Measurements from ENCODE around the gene SERPINB12. TPM values are rescaled to one million over a fixed set of nuclear protein-coding genes. Genes with fewer than 3 reads are reported as not detected.

SERPINB12 gene
- total RNA-seq, 1 experiment from 2014 or later, result not detected

- H3K4me1 ChIP-seq (ENCODE audit: control insufficient read depth, insufficient read depth, low read length), result no peaks in the 10 kb centered on the region
- no peaks in the 10 kb centered on the region for H3K27me3 ChIP-seq (ENCODE audit: control insufficient read depth, insufficient read depth, low read length)
- ChIA-PET POLR2A (no interaction called here), CTCF (no interaction called here)
- no peaks in the 10 kb centered on the region for H3K36me3 ChIP-seq (ENCODE audit: control insufficient read depth, insufficient read depth, low read length)
- no peaks in the 10 kb centered on the region for H3K9me3 ChIP-seq (ENCODE audit: control insufficient read depth, insufficient read depth, low read depth, low read length)
- TF ChIP-seq POLR2AphosphoS5 (IDR thresholded peaks at IDR 0.05; ENCODE audit: low read depth, low read length) (no peak), TCF7L2 (IDR thresholded peaks at IDR 0.05; ENCODE audit: low read depth, low read length) (no peak), SIN3A (IDR thresholded peaks at IDR 0.05; ENCODE audit: borderline replicate concordance, insufficient read depth, low read depth, low read length) (no peak), REST (IDR thresholded peaks at IDR 0.05; ENCODE audit: insufficient read depth in 1 of 2, low read depth in 2 of 2, low read length in 1 of 2) (no peak), CTCF (IDR thresholded peaks at IDR 0.05) (no peak)
- no peak for DNase-seq (ENCODE audit: low read depth, low spot score)
- intact Hi-C loops (cut with micrococcal nuclease; ENCODE audit: unreplicated experiment), result no loop called here
- in situ Hi-C loops (cut with HindIII; ENCODE audit: low pct_unique_long_range_greater_than_20kb, low sequenced_read_pairs), result no loop called here
- no peak for ATAC-seq
- BruUV-seq (replicated peaks), result no TSS peak
- no peak overlapping the region for H3K4me3 ChIP-seq (ENCODE audit: low read depth in 2 of 2, low read length in 2 of 2)
- H3K27ac ChIP-seq (ENCODE audit: low read length), result no peak overlapping the region
Observed at GRCh38 chr18:63585988-63586387, 43.8 kb downstream of the SERPINB12 start.

- ChIA-PET POLR2A (no interaction called here), CTCF (no interaction called here)
- H3K9me3 ChIP-seq (ENCODE audit: control insufficient read depth, insufficient read depth, low read depth, low read length), result no peaks in the 10 kb centered on the region
- H3K27ac ChIP-seq (ENCODE audit: low read length), result no peak overlapping the region
- H3K4me3 ChIP-seq (ENCODE audit: low read depth in 2 of 2, low read length in 2 of 2), result no peak overlapping the region
- no TSS peak for BruUV-seq (replicated peaks)
- no peaks in the 10 kb centered on the region for H3K36me3 ChIP-seq (ENCODE audit: control insufficient read depth, insufficient read depth, low read length)
- TF ChIP-seq REST (IDR thresholded peaks at IDR 0.05; ENCODE audit: insufficient read depth in 1 of 2, low read depth in 2 of 2, low read length in 1 of 2) (no peak), CTCF (IDR thresholded peaks at IDR 0.05) (no peak), SIN3A (IDR thresholded peaks at IDR 0.05; ENCODE audit: borderline replicate concordance, insufficient read depth, low read depth, low read length) (no peak), TCF7L2 (IDR thresholded peaks at IDR 0.05; ENCODE audit: low read depth, low read length) (no peak), POLR2AphosphoS5 (IDR thresholded peaks at IDR 0.05; ENCODE audit: low read depth, low read length) (no peak)
- intact Hi-C loops (cut with micrococcal nuclease; ENCODE audit: unreplicated experiment) (no loop called here), in situ Hi-C loops (cut with HindIII; ENCODE audit: low pct_unique_long_range_greater_than_20kb, low sequenced_read_pairs) (no loop called here)
- no peak for ATAC-seq
- no peak for DNase-seq (ENCODE audit: low read depth, low spot score)
- no peaks in the 10 kb centered on the region for H3K4me1 ChIP-seq (ENCODE audit: control insufficient read depth, insufficient read depth, low read length)
- H3K27me3 ChIP-seq (ENCODE audit: control insufficient read depth, insufficient read depth, low read length), result no peaks in the 10 kb centered on the region
Observed at GRCh38 chr18:63586431-63586830, 44.3 kb downstream of the SERPINB12 start.
